SK-N-SH (cell line): ENCODE measurements around the gene DENND10. TPM values are rescaled to one million over a fixed set of nuclear protein-coding genes. Genes with fewer than 3 reads are reported as not detected.
"Not testable (repeated sequence)": the region's sequence is repeated elsewhere in the genome, so short reads cannot be mapped to it uniquely, and the experiment has no call there.

Source experiments
- CTCF ChIA-PET: fragments of 300-600, 350-600 bp; formaldehyde crosslinking; extraction: SDS; loops from one replicate; lab custom pipeline; 2021; lab: Yijun Ruan, JAX
- POLR2A ChIA-PET: fragments of 350-600 bp; sonication (Branson Sonifier 250); formaldehyde crosslinking; extraction: SDS; loops from one replicate; lab custom pipeline; 2020; ENCODE audit warnings: antibody characterized with exemption, inconsistent platforms; lab: Yijun Ruan, JAX
- DNase-seq: peaks from one replicate; pipeline ENCODE4 v3.0.0; 2012
- H2AFZ ChIP-seq: fragments of 200-600 bp; sonication (generic); 2 replicates; pipeline ENCODE4 v1.8.1; 2016; ENCODE audit warnings: antibody characterized with exemption, mild to moderate bottlenecking, low read depth
- H3F3A ChIP-seq: fragments of 200-600 bp; sonication (generic); replicated peaks from 2 replicates; pipeline ENCODE3; 2016; ENCODE audit warnings: antibody characterized with exemption, mild to moderate bottlenecking; ENCODE audit not compliant: insufficient read depth
- H3K27ac ChIP-seq, 2 experiments: fragments of 200-500 bp in 1 of 2; fragments of 200-600 bp in 1 of 2; sonication (Bioruptor generic) in 1 of 2; sonication (generic), shearing (Covaris generic) in 1 of 2; 2 replicates each; pipeline versions ENCODE4 v1.5.1 to v1.6.1; 2014 to 2016; ENCODE audit warnings: low read depth in 2 of 2, inconsistent platforms in 1 of 2, low read length in 1 of 2, mild to moderate bottlenecking in 1 of 2, mixed read lengths in 1 of 2
- H3K27me3 ChIP-seq: fragments of 200-600 bp; sonication (generic), shearing (Covaris generic); 2 replicates; pipeline ENCODE4 v1.6.1; 2016; ENCODE audit warnings: mixed run types; ENCODE audit not compliant: insufficient read depth
- H3K36me3 ChIP-seq, 2 experiments: fragments of 200-500 bp in 1 of 2; fragments of 200-600 bp in 1 of 2; sonication (Bioruptor generic) in 1 of 2; sonication (generic) in 1 of 2; replicated peaks in 1 of 2; 2 replicates each; pipeline versions ENCODE3 to v1.5.1; 2014 to 2016; ENCODE audit warnings: low read length in 1 of 2, mild to moderate bottlenecking in 1 of 2; ENCODE audit not compliant: insufficient read depth in 2 of 2, control insufficient read depth in 1 of 2
- H3K4me1 ChIP-seq, 2 experiments: fragments of 200-500 bp in 1 of 2; fragments of 200-600 bp in 1 of 2; sonication (Bioruptor generic) in 1 of 2; sonication (generic), shearing (Covaris generic) in 1 of 2; 2 replicates each; pipeline versions ENCODE4 v1.5.1 to v1.6.1; 2014 to 2016; ENCODE audit warnings: low read depth in 1 of 2, low read length in 1 of 2, mixed run types in 1 of 2; ENCODE audit not compliant: insufficient read depth in 2 of 2, control insufficient read depth in 1 of 2
- H3K4me2 ChIP-seq: fragments of 200-600 bp; sonication (generic), shearing (Covaris generic); 2 replicates; pipeline ENCODE4 v1.6.1; 2017; ENCODE audit warnings: mixed run types
- H3K4me3 ChIP-seq, 2 experiments: fragments of 200-500 bp in 1 of 2; fragments of 200-600 bp in 1 of 2; sonication (Bioruptor generic) in 1 of 2; sonication (generic), shearing (Covaris generic) in 1 of 2; 2 replicates each; pipeline versions ENCODE4 v1.5.1 to v1.8.1; 2014 to 2016; ENCODE audit warnings: low read depth in 2 of 2, inconsistent platforms in 1 of 2, low read length in 1 of 2, mild to moderate bottlenecking in 1 of 2, mixed read lengths in 1 of 2, moderate library complexity in 1 of 2
- H3K79me2 ChIP-seq: fragments of 200-600 bp; sonication (generic); 2 replicates; pipeline ENCODE4 v1.8.1; 2017; ENCODE audit warnings: mild to moderate bottlenecking; ENCODE audit not compliant: insufficient read depth
- H3K9ac ChIP-seq: fragments of 200-600 bp; sonication (generic); 2 replicates; pipeline ENCODE4 v1.6.1; 2017; ENCODE audit warnings: mixed run types
- H3K9me2 ChIP-seq: fragments of 200-600 bp; sonication (generic); 2 replicates; pipeline ENCODE4 v1.6.1; 2017; ENCODE audit warnings: mixed run types
- H3K9me3 ChIP-seq: fragments of 200-600 bp; sonication (generic); 2 replicates; pipeline ENCODE4 v1.6.1; 2017; ENCODE audit warnings: mixed run types, mild to moderate bottlenecking, moderate library complexity
- H4K20me1 ChIP-seq: fragments of 200-600 bp; sonication (generic); 2 replicates; pipeline ENCODE4 v1.6.1; 2017; ENCODE audit warnings: mild to moderate bottlenecking, mixed run types; ENCODE audit not compliant: insufficient read depth
- CHD2 ChIP-seq: fragments of 150-350 bp; IDR thresholded peaks from 2 replicates; pipeline ENCODE4 v1.6.1; 2018; ENCODE audit warnings: low read length; ENCODE audit not compliant: partially characterized antibody
- EP300 ChIP-seq, 2 experiments: IDR thresholded peaks; 2 replicates each; pipeline versions ENCODE4 v1.4.0 to v1.6.1; 2012; ENCODE audit warnings: borderline replicate concordance in 1 of 2, low read depth in 1 of 2, low read length in 1 of 2
- GABPA ChIP-seq: IDR thresholded peaks from 2 replicates; pipeline ENCODE4 v1.4.0; 2012; ENCODE audit warnings: low read depth, mild to moderate bottlenecking
- IRF3 ChIP-seq: fragments of 150-350 bp; IDR thresholded peaks from 2 replicates; pipeline ENCODE4 v1.6.1; 2016; ENCODE audit warnings: mild to moderate bottlenecking, low read depth, low read length
- MEF2A ChIP-seq: IDR thresholded peaks from 2 replicates; pipeline ENCODE4 v1.4.0; 2012; ENCODE audit warnings: low read depth, borderline replicate concordance
- PBX3 ChIP-seq: IDR thresholded peaks from 2 replicates; pipeline ENCODE4; 2012
- RAD21 ChIP-seq: IDR thresholded peaks from 2 replicates; pipeline ENCODE4 v1.6.1; 2012; ENCODE audit warnings: mild to moderate bottlenecking, low read length
- RFX5 ChIP-seq: IDR thresholded peaks from 2 replicates; pipeline ENCODE4 v1.6.1; 2012; ENCODE audit warnings: mild to moderate bottlenecking, improper control_type of control experiment, low read length
- YY1 ChIP-seq: IDR thresholded peaks from 2 replicates; pipeline ENCODE4 v1.4.0; 2012; ENCODE audit warnings: low read depth, mild to moderate bottlenecking
- WGBS: methylation state at CpG from one replicate; pipeline ENCODE4 v1.1.6; 2017; ENCODE audit warnings: low lambda C conversion rate; 5-methylcytosine and 5-hydroxymethylcytosine counted together
- polyA plus RNA-seq, 3 experiments: library from polyadenylated mRNA; depleted of rRNA; stranded (reverse); fragments of >200 nt; gene quantifications; 2 replicates each; pipeline ENCODE4 v1.2.3, GENCODE V29; 2012
- TF ChIP-seq, protein P1 (sequence below): fragments of 200-600 bp; sonication (generic); IDR thresholded peaks from 2 replicates; pipeline ENCODE4 v1.6.1; 2017; ENCODE audit warnings: antibody characterized with exemption, mild to moderate bottlenecking, moderate library complexity

DENND10 gene
- polyA plus RNA-seq, 1 of the 3 experiments (the other 2 are of a cell fraction), result 48.4 TPM

GRCh38 chr10:119137878-119138277 is 34.0 kb downstream of the DENND10 start:
- POLR2A ChIA-PET, result interaction anchor here (0.7 kb wide), 1 partner anchor 56 kb away, joined by 3 read pairs; no protein-coding TSS in a partner anchor
- not testable (repeated sequence) for H3K9ac ChIP-seq
- 79% methylated on average over 8 of the region's 8 CpGs for WGBS

DNA sequence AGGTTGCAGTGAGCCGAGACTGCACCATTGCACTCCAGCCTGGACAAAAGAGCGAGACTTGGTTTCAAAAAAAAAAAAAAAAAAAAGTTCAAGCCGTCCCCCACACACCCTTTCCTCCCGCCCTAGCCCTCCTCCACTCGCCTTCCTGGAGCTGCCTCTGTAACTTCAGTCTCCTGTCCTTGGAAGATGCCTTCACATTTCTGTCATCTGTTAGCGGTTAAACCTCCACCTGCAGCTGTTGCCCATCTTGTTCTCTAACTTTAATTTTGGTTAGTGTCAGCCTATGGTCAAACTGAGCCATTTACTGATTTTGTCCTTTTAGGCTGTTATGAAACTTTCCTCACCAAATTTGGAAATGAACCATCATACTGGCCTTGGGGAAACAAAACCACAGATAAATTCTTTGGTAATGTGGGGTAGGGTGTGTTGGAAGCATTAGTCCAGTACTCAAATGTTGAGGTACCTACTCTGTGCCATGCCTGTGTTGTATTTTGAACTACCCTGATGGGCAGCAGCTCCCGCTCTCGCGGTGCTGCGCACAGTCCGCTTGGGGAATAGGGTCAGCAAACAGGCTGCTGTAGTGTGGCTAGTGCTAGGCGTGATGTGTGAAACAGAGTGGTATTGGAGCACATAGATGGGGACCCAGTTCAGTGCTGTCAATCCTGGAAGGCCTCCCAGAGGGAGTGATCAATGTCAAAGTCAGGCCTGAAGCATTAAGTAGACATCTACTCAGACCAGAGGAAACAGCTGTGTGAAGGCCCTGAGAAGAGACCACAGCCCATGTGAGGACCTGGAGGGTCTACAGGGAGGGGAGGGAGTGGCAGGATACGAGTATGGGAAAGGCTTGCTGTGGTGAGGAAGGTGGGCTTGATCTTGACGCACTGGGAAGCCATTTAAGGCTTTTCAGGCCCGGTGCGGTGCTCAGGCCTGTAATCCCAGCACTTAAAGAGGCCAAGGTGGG is 34.7 kb downstream of the DENND10 start:
- Histone ChIP-seq H3K36me3 (peaks cover 6 to 9% of the 10 kb centered on the region in 2 experiments), H3K27ac (no peak overlapping the region), H3K9me3 (no peaks in the 10 kb centered on the region), H3K4me2 (no peak overlapping the region), H3K27me3 (no peaks in the 10 kb centered on the region), H3F3A (peaks cover 9% of the 10 kb centered on the region), H2AFZ (no peak overlapping the region), H3K79me2 (no peaks in the 10 kb centered on the region), H3K9ac (no peak overlapping the region), H3K9me2 (no peaks in the 10 kb centered on the region), H4K20me1 (no peaks in the 10 kb centered on the region), H3K4me3 (no peak overlapping the region), H3K4me1 (no peaks in the 10 kb centered on the region)
- WGBS, result 97% methylated on average over 16 of the region's 16 CpGs
- ChIA-PET CTCF (interaction anchor here (1.0 to 3.4 kb wide), 4 partner anchors 26 to 68 kb away, joined by 3 to 16 read pairs (median 4); partner anchors contain the start of gene GRK5), POLR2A (interaction anchor here (0.7 kb wide), 1 partner anchor 57 kb away, joined by 3 read pairs; no protein-coding TSS in a partner anchor)
- no peak for DNase-seq
- TF ChIP-seq CHD2 (no peak), RFX5 (no peak), GABPA (no peak), MEF2A (no peak), EP300 (IDR thresholded peaks at IDR 0.05; ENCODE audit: borderline replicate concordance in 1 of 2, low read depth in 1 of 2, low read length in 1 of 2) (no peak), RAD21 (no peak), IRF3 (no peak), PBX3 (no peak), YY1 (no peak)

More at GRCh38 chr10:119137878-119138277, 34.0 kb downstream of the DENND10 start:
- H3K4me3 ChIP-seq, H4K20me1 ChIP-seq, H3K4me2 ChIP-seq, H3K9me2 ChIP-seq, H3F3A ChIP-seq, H3K4me1 ChIP-seq, H3K79me2 ChIP-seq, H3K27me3 ChIP-seq, H3K9me3 ChIP-seq, H3K27ac ChIP-seq, DNase-seq, H2AFZ ChIP-seq: not testable (repeated sequence)
- CTCF ChIA-PET, result interaction anchor here (3.4 kb wide), 1 partner anchor 61 kb away, joined by 16 read pairs; no protein-coding TSS in a partner anchor
- TF ChIP-seq, protein P1, sequence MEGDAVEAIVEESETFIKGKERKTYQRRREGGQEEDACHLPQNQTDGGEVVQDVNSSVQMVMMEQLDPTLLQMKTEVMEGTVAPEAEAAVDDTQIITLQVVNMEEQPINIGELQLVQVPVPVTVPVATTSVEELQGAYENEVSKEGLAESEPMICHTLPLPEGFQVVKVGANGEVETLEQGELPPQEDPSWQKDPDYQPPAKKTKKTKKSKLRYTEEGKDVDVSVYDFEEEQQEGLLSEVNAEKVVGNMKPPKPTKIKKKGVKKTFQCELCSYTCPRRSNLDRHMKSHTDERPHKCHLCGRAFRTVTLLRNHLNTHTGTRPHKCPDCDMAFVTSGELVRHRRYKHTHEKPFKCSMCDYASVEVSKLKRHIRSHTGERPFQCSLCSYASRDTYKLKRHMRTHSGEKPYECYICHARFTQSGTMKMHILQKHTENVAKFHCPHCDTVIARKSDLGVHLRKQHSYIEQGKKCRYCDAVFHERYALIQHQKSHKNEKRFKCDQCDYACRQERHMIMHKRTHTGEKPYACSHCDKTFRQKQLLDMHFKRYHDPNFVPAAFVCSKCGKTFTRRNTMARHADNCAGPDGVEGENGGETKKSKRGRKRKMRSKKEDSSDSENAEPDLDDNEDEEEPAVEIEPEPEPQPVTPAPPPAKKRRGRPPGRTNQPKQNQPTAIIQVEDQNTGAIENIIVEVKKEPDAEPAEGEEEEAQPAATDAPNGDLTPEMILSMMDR, result peak; percentile 27
- peaks cover 13 to 14% of the 10 kb centered on the region in 2 experiments for H3K36me3 ChIP-seq
